GM19351 (cell line): Measurements from ENCODE around the gene TSPAN14.

ENCODE experiments used
- ATAC-seq: cut with Tn5 transposase; IDR thresholded peaks from one replicate; pipeline ENCODE4 v1.9.1; 2021; ENCODE audit warnings: mild to moderate bottlenecking, moderate library complexity; ENCODE audit not compliant: unreplicated experiment

TSPAN14 gene

DNA sequence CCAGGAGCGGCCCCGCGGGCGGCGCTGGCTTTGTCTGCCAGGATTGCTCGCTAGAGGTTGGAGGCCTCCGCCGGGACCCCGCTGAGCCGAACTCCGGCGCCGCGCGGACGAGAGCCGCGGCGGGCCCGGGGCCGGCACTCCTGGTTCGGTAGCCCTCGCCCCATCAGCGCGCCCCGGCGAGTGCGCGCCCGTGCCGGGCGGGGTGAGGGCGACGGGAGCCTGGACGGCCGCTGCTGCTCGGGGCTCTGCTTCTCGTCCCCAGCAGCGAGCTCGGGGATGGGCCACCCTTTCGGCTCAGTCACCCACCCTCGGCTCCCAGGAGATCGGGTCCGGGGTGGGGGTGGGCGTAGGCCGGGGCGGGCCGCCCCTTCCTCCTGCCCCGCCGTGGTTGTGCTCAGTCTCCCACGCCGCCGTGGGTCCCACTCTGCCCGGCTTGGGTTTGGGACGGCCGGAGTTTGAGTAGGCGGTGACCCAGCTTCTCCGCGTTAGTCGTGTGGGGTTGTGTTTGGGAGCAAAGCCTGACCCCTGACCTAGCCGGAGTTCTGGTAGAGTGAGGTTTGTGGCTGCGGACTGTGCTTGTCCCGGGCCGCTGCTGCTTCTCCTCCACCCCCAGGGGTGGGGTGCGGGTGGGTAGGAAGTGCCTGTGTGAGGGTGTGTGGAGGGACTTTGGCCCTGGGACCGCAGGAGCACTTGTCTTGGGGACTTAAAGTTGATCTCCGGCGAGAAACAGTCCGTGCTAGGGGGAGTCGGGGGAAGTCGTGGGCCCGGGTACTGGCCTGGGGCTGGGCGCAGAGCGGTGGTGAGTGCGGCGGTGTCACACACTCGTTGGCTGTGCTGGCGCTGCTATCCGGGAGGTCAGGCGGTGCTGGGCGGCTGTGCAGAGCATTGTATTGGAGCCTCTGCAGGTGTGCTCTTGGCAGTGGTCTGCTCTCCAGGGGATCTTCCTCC, 677 bp downstream of the TSPAN14 start:
- ATAC-seq: peak; percentile 29

- no peak for ATAC-seq
These were observed 1.6 kb downstream of the TSPAN14 start for GRCh38 chr10:80455461-80456349.

GRCh38 chr10:80457554-80458262, 3.6 kb downstream of the TSPAN14 start:
- no peak for ATAC-seq

- ATAC-seq: no peak
These were observed 4.1 kb downstream of the TSPAN14 start for GRCh38 chr10:80458263-80458625.

GRCh38 chr10:80458638-80459037, 4.5 kb downstream of the TSPAN14 start:
- ATAC-seq: no peak

GRCh38 chr10:80459047-80459865, 5.1 kb downstream of the TSPAN14 start:
- ATAC-seq: peak; percentile 28

GRCh38 chr10:80460399-80461207, 6.5 kb downstream of the TSPAN14 start:
- ATAC-seq: no peak

DNA sequence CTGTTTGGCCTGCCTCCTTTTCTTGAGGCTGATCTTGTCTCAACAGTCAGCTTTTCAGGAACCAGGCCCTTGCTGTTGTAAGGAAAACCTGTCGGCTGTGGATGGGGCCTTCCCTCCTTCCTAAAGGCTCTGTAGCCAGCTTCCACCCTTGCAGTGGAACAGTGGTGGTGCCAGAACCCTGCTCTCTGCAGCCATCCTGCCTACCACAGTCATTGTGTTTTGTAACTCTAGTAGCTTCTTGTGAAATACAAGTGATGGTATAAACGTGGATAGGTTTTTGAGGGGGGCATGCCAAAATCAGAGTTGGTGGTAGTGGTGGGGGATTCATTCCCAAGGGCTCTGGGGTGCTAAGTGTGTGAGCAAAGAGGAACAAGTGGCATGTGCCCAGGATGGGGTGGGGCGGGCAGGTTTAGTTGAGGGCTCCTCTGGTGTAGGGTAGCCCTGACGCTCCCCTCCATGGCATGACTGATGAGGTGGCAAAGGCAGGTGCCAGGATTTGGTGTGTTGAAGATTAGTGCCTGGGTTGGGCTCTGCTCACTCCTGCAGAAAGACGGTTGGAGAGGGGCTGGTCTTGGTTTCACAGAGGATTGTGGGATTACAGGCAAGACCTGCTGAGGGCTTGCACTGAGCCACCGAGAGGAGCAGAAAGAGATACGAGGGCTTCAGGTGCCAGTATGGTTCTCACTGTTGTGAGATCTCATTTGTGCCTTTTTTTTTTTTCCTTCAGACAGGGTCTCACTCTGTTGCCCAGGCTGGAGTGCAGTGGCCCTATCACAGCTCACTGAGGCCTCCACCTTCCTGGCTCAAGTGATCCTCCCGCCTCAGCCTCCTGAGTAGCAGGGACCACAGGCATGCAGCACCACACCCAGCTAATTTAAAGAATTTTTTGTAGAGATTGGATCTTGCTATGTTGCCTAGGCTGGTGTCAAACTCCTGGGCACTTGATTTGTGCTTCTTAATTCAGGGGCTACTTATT, 7.4 kb downstream of the TSPAN14 start:
- ATAC-seq: no peak

DNA sequence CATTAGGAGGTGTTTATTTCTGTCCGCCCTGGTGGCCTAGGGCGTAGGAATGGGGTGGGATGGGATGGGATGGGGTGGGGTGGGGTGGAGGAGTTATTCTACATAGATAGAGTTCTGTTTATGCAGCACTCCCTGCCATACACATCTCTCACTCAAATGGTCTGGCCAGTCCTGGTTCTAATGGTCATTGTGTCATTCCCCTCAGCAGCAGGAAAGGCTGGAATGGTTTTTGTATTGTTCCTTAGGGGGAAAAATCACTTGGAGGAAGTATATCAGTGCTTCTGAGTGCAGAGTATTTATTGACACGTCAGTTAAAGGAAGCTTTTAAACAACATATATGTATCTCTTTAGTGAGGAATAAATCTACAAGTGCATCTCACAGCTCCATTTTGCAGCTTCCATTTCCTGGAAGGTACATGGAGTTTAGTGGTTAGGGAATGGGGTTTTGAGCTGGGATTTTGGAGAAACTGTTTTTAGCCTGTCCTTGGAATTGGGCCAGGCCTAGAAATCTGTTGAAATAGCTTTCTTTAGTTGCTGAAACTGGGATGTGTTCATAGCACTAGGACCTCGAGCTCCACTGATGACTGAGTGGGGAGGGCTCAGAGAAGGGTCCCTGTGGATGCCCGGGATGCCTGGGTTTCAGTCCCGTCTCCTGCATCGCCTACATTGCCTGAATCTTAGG, 8.3 kb downstream of the TSPAN14 start:
- no peak for ATAC-seq

- ATAC-seq: peak; percentile 45
These were observed 9.1 kb downstream of the TSPAN14 start for GRCh38 chr10:80462981-80463741.

DNA sequence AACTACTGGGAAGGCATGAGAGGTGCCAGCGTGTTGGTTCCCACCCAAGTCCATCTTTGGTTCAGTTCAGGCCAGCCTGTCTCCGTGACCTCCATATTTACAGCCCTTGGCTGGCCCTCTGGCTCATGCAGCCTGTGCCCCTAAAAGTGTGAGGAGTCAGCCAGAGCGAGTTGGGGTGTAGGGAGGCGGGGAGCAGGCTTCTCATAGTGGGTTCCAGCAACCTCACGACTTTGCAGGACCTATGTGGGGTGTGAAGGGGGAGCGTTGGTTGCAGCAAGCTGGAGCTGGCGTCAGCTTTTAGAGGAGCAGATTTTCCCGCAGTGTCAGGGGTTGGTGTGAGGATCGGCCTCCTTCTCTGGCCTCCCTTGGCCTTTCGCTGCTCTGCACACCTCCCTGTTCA, 9.8 kb downstream of the TSPAN14 start:
- ATAC-seq: no peak

DNA sequence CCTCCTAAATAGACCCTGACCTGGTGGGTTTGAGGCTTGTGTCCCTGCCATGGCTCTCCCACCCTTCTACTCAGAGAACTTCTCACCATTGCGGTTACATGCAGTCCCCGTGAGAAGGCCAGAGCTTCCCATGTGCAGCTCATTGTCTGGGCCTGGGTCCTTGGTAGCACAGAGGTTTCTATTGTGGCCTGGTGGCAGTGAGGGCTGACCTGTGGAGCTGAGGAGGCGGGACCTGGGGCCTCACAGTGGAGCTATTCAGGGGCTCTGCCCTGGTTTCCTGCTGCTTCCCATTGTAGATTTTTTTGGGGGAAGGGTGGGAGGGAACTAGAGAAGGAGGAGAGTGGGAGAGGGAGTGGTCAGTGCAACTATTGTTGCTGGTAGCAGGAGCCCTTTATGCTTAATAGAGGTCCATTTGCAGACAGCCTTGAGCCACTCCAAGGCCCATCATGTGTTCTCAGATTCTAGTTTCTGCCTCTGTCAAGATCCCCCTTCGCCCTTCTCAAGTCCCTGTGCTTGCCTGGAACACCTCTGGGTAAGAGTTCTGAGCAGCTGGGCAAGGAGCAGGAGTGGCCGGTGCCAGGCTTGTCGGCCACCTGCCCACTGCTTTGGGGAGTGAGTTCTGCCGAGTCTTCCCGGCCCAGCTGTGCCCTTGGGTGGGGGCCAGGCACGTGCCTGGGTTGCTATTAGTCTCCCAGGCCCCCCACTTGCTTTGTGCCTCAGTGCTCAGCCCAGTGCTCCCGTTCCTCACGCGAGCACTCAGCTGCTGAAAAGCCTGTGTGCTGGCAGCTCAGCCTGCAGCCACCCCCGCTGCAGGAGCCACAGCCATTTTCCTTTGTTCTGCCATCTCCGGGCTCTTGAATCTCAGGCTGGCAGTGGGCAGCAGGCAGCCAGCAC, 10.7 kb downstream of the TSPAN14 start:
- no peak for ATAC-seq

GRCh38 chr10:80465451-80465835, 11.3 kb downstream of the TSPAN14 start:
- ATAC-seq: no peak

GRCh38 chr10:80465839-80466590, 11.9 kb downstream of the TSPAN14 start:
- peak; percentile 41 for ATAC-seq

DNA sequence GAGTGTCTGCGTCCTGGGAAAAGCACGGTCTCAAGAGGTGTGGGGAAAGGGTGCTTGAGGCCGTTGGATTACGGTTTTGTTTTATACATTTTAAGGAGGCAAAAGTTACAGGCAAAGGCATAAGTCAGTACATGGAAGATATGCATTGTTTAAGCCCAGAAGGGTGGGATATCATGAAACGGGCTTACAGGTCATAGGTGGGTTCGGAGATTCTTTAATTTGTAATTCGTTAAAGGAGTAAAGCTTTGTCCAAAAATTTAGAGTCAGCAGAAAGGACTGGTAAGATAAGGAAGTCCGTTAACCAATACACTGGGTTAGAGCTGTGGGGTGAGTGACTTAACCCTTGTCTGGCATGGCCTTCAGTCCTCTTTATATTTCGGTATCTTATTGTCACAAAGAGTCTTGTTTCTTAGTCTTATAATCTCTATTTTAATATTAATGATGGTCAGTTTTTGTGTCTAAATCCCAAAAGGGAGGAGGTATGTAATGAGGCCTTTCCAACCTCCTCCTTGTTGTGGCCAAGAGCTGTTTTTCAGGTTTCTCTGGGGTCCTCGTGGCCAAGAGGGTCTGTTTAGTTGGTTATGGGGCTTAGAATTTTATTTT, 12.7 kb downstream of the TSPAN14 start:
- no peak for ATAC-seq
